ENCODE data around the gene ACTL10. TPM values are rescaled to one million over a fixed set of nuclear protein-coding genes. Genes with fewer than 3 reads are reported as not detected.

The ACTL10 gene
- total RNA-seq, 2 experiments from 2014 or later: 5.6 to 11.7 TPM

DNA sequence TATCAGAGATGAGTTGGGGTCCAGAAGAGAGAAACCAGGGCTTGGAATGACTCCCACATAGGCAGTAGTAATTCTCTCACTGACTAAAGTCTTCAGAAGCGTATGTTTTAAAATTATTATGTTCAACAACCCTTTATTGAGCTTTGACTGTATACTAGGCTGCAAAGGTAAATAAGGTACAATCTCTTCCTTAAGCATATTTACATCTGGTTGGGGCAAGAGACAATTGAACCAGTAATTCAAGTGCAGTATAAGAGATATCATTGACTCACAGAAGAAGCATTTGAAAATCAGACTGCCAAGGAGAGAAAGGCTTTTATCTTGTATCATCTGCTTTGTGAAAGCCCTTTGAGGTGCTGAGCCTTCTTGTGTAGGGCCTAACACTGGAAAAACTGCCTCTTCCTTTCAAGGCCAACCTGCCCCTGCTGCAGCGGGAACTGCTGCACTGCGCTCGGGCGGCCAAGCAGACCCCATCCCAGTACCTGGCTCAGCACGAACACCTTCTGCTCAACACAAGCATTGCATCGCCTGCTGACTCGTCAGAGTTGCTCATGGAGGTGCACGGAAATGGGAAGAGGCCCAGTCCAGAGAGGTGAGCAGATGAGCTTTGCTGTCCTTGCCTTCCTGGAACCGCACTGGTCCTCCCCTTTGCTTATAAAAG is 43.9 kb upstream of the ACTL10 start:
- Histone ChIP-seq H3K4me2 (ENCODE audit: low read length) (no peak overlapping the region), H3K4me1 (ENCODE audit: insufficient read depth, low read length, poor library complexity, severe bottlenecking) (peaks cover 20% of the 10 kb centered on the region), H3K27ac (ENCODE audit: low read depth, low read length, poor library complexity, severe bottlenecking) (no peak overlapping the region), H3K4me3 (ENCODE audit: low read depth, low read length, poor library complexity, severe bottlenecking) (no peak overlapping the region), H3K36me3 (ENCODE audit: insufficient read depth, low read length) (peaks cover 95% of the 10 kb centered on the region), H4K20me1 (ENCODE audit: insufficient read depth, low read length) (no peaks in the 10 kb centered on the region), H3K9me3 (ENCODE audit: low read length) (no peaks in the 10 kb centered on the region), H2AFZ (ENCODE audit: low read length) (no peak overlapping the region), H3K9me2 (ENCODE audit: insufficient read depth, low read length) (no peaks in the 10 kb centered on the region), H3K79me2 (ENCODE audit: insufficient read depth, low read depth, low read length) (peaks cover 10% of the 10 kb centered on the region; the same call in 1 of the 2 replicates)
- no peak for TF ChIP-seq EZH2phosphoT487 (IDR thresholded peaks at IDR 0.05; ENCODE audit: borderline replicate concordance, low read depth, low read length)
- TF ChIP-seq, protein P1, sequence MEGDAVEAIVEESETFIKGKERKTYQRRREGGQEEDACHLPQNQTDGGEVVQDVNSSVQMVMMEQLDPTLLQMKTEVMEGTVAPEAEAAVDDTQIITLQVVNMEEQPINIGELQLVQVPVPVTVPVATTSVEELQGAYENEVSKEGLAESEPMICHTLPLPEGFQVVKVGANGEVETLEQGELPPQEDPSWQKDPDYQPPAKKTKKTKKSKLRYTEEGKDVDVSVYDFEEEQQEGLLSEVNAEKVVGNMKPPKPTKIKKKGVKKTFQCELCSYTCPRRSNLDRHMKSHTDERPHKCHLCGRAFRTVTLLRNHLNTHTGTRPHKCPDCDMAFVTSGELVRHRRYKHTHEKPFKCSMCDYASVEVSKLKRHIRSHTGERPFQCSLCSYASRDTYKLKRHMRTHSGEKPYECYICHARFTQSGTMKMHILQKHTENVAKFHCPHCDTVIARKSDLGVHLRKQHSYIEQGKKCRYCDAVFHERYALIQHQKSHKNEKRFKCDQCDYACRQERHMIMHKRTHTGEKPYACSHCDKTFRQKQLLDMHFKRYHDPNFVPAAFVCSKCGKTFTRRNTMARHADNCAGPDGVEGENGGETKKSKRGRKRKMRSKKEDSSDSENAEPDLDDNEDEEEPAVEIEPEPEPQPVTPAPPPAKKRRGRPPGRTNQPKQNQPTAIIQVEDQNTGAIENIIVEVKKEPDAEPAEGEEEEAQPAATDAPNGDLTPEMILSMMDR (conservative IDR thresholded peaks at IDR 0.05; ENCODE audit: low read length): no peak
- ChIA-PET CTCF (ENCODE audit: unreplicated experiment) (interaction anchor here (0.9 kb wide), 1 partner anchor 44 kb away, joined by 4 read pairs; no protein-coding TSS in a partner anchor), POLR2A (interaction anchor here (1.0 to 1.3 kb wide), 3 partner anchors 13 to 53 kb away, joined by 3 read pairs; no protein-coding TSS in a partner anchor)
- BruUV-seq (replicated peaks): no TSS peak
- DNase-seq (ENCODE audit: low spot score): no peak
- intact Hi-C loops (cut with micrococcal nuclease; ENCODE audit: unreplicated experiment): no loop called here

GRCh38 chr20:33624399-33624798 is 42.3 kb upstream of the ACTL10 start:
- intact Hi-C loops (cut with micrococcal nuclease; ENCODE audit: unreplicated experiment): no loop called here
- Histone ChIP-seq H3K9me2 (ENCODE audit: insufficient read depth, low read length) (no peaks in the 10 kb centered on the region), H3K36me3 (ENCODE audit: insufficient read depth, low read length) (peaks cover 97% of the 10 kb centered on the region), H3K79me2 (ENCODE audit: insufficient read depth, low read depth, low read length) (peaks cover 10% of the 10 kb centered on the region; the same call in 1 of the 2 replicates), H4K20me1 (ENCODE audit: insufficient read depth, low read length) (no peaks in the 10 kb centered on the region), H3K27ac (ENCODE audit: low read depth, low read length, poor library complexity, severe bottlenecking) (no peak overlapping the region), H2AFZ (ENCODE audit: low read length) (no peak overlapping the region), H3K4me1 (ENCODE audit: insufficient read depth, low read length, poor library complexity, severe bottlenecking) (peaks cover 20% of the 10 kb centered on the region), H3K4me3 (ENCODE audit: low read depth, low read length, poor library complexity, severe bottlenecking) (no peak overlapping the region), H3K4me2 (ENCODE audit: low read length) (no peak overlapping the region), H3K9me3 (ENCODE audit: low read length) (no peaks in the 10 kb centered on the region)
- DNase-seq (ENCODE audit: low spot score): no peak
- no peak for TF ChIP-seq EZH2phosphoT487 (IDR thresholded peaks at IDR 0.05; ENCODE audit: borderline replicate concordance, low read depth, low read length)
- TF ChIP-seq, protein P1 (conservative IDR thresholded peaks at IDR 0.05; ENCODE audit: low read length): no peak
- BruUV-seq (replicated peaks): no TSS peak
- ChIA-PET POLR2A (no interaction called here), CTCF (ENCODE audit: unreplicated experiment) (no interaction called here)

DNA sequence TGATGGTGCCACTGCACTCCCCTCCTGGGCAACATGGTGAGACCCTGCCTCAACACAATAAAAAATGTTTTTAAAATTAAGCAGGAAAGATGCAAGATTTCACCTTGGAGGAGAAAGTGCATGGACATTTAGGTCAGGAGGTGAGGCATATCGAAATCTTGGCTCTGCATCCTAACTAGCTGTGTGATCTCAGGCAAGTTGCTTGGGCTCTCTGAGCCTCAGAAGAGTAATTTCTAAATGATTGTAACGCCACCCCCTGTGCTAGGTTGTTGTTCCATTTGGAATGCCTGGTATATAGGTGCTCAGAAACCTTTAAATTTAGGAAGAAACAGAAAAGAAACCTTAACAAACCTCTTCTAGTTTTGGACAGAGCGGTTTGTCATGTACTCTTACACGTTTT is 40.6 kb upstream of the ACTL10 start:
- intact Hi-C loops (cut with micrococcal nuclease; ENCODE audit: unreplicated experiment): no loop called here
- H3K4me3 ChIP-seq (ENCODE audit: low read depth, low read length, poor library complexity, severe bottlenecking): no peak overlapping the region

More for the DNA sequence above, 40.6 kb upstream of the ACTL10 start:
- Histone ChIP-seq H2AFZ (ENCODE audit: low read length) (no peak overlapping the region), H3K27ac (ENCODE audit: low read depth, low read length, poor library complexity, severe bottlenecking) (no peak overlapping the region), H3K79me2 (ENCODE audit: insufficient read depth, low read depth, low read length) (0 out of 2 replicates have a peak, but pooled peaks cover 6% of the 10 kb centered on the region), H3K9me2 (ENCODE audit: insufficient read depth, low read length) (no peaks in the 10 kb centered on the region), H3K9me3 (ENCODE audit: low read length) (no peaks in the 10 kb centered on the region), H3K4me2 (ENCODE audit: low read length) (no peak overlapping the region), H4K20me1 (ENCODE audit: insufficient read depth, low read length) (no peaks in the 10 kb centered on the region), H3K4me1 (ENCODE audit: insufficient read depth, low read length, poor library complexity, severe bottlenecking) (peaks cover 13% of the 10 kb centered on the region), H3K36me3 (ENCODE audit: insufficient read depth, low read length) (peaks cover 98% of the 10 kb centered on the region)
- ChIA-PET CTCF (ENCODE audit: unreplicated experiment) (no interaction called here), POLR2A (no interaction called here)
- BruUV-seq (replicated peaks): no TSS peak
- TF ChIP-seq EZH2phosphoT487 (IDR thresholded peaks at IDR 0.05; ENCODE audit: borderline replicate concordance, low read depth, low read length): no peak
- TF ChIP-seq, protein P1 (conservative IDR thresholded peaks at IDR 0.05; ENCODE audit: low read length): no peak
- no peak for DNase-seq (ENCODE audit: low spot score)
